K562 (cell line): ENCODE measurements around the gene COX11. TPM values are rescaled to one million over a fixed set of nuclear protein-coding genes. Genes with fewer than 3 reads are reported as not detected.
A peak's percentile ranks its signal among the peaks of the same experiment; 100 is the strongest.

Experiments used
- BCL6 ChIP-seq: fragments of 250-450 bp; sonication (Bioruptor Pico); IDR thresholded peaks from 2 replicates; pipeline ENCODE4 v1.4.0; 2020
- BRD9 ChIP-seq: fragments of 450-650 bp; IDR thresholded peaks from 2 replicates; pipeline ENCODE4 v1.6.1; 2018; ENCODE audit warnings: low read depth; ENCODE audit not compliant: partially characterized antibody
- CBX1 ChIP-seq: sonication (generic); IDR thresholded peaks from 2 replicates; pipeline ENCODE4 v1.6.1; 2016; ENCODE audit warnings: antibody characterized with exemption, low read depth, mild to moderate bottlenecking
- CC2D1A ChIP-seq: fragments of 450-650 bp; IDR thresholded peaks from 2 replicates; pipeline ENCODE4 v1.6.1; 2017; ENCODE audit warnings: mild to moderate bottlenecking
- DLX4 ChIP-seq: fragments of 250-450 bp; sonication (Bioruptor Pico); IDR thresholded peaks from 2 replicates; pipeline ENCODE4 v1.6.1; 2021; ENCODE audit warnings: mild to moderate bottlenecking
- DNMT1 ChIP-seq: fragments of 450-650 bp; IDR thresholded peaks from 2 replicates; pipeline ENCODE4 v1.6.1; 2016; ENCODE audit warnings: antibody characterized with exemption, mild to moderate bottlenecking
- GABPB1 ChIP-seq: sonication (generic); formaldehyde crosslinking; IDR thresholded peaks from 2 replicates; pipeline ENCODE4 v1.8.0; 2022; ENCODE audit warnings: mild to moderate bottlenecking, missing genetic modification reagents
- LEF1 ChIP-seq: fragments of 450-650 bp; IDR thresholded peaks from 2 replicates; pipeline ENCODE4 v1.6.1; 2016; ENCODE audit warnings: mild to moderate bottlenecking
- MXI1 ChIP-seq: IDR thresholded peaks from 2 replicates; pipeline ENCODE4 v1.6.1; 2011; ENCODE audit warnings: low read depth, mild to moderate bottlenecking, improper control_type of control experiment, low read length
- PHF8 ChIP-seq: fragments of 200-600 bp; sonication (generic); IDR thresholded peaks from 2 replicates; pipeline ENCODE4 v1.6.1; 2012; ENCODE audit warnings: mixed run types, mild to moderate bottlenecking, inconsistent platforms, low read length, moderate library complexity, borderline replicate concordance
- POLR2H ChIP-seq: IDR thresholded peaks from 2 replicates; pipeline ENCODE4 v1.6.1; 2016; ENCODE audit warnings: missing genetic modification characterization, low read depth, mild to moderate bottlenecking, control low read depth, missing compliant biosample characterization, moderate library complexity
- RAD51 ChIP-seq: fragments of 450-650 bp; IDR thresholded peaks from 2 replicates; pipeline ENCODE4 v1.7.1; 2016; ENCODE audit warnings: low read depth, mild to moderate bottlenecking, borderline replicate concordance
- RBM22 ChIP-seq: fragments of 200-400 bp; formaldehyde crosslinking; IDR thresholded peaks from 2 replicates; pipeline ENCODE4 v1.6.1; 2018; ENCODE audit warnings: low read length, low read depth; ENCODE audit not compliant: poor library complexity, severe bottlenecking
- SIN3A ChIP-seq, 2 experiments: fragments of 150-350 bp in 1 of 2; IDR thresholded peaks; 2 replicates each; pipeline ENCODE4 v1.6.1; 2011 to 2016; ENCODE audit warnings: borderline replicate concordance in 2 of 2, low read depth in 2 of 2, low read length in 2 of 2, mild to moderate bottlenecking in 2 of 2, moderate library complexity in 2 of 2; ENCODE audit not compliant: control insufficient read depth in 1 of 2
- SREBF1 ChIP-seq: fragments of 150-350 bp; IDR thresholded peaks from 2 replicates; pipeline ENCODE4 v1.6.1; 2014; ENCODE audit warnings: antibody characterized with exemption, low read depth, low read length, borderline replicate concordance
- ZNF134 ChIP-seq: fragments of 250-450 bp; sonication (Bioruptor Pico); conservative IDR thresholded peaks from 2 replicates; pipeline ENCODE4 v1.4.0; 2020
- ZNF589 ChIP-seq: fragments of 200-800 bp; sonication (Bioruptor generic); IDR thresholded peaks from 2 replicates; pipeline ENCODE4 v1.6.1; 2016; ENCODE audit warnings: low read depth, missing genetic modification characterization, missing compliant biosample characterization
- ZNF785 ChIP-seq: fragments of 250-450 bp; sonication (Bioruptor Pico); IDR thresholded peaks from 2 replicates; pipeline ENCODE4 v1.4.0; 2020; ENCODE audit warnings: mild to moderate bottlenecking
- polyA plus RNA-seq, 8 experiments: library from polyadenylated mRNA; depleted of rRNA in 4 of 8; stranded (reverse) in 5 of 8; unstranded in 3 of 8; fragments of >200 nt; fragmentation: Nextera tagmentation in 2 of 8; fragmentation: Illumina TruSeq in 1 of 8; extraction: Ambion mirVana in 2 of 8; extraction: Trizol in 1 of 8; gene quantifications; 2 replicates each; pipeline versions ENCODE4 v1.2.1 to v1.2.3, GENCODE V29; 2011 to 2014; ENCODE audit warnings: inconsistent platforms in 1 of 8, missing spikeins in 1 of 8
- total RNA-seq, 7 experiments: library from RNA; depleted of rRNA in 6 of 7; stranded (reverse); fragments of >200 nt in 6 of 7; fragmentation: Illumina TruSeq in 2 of 7; extraction: Trizol in 2 of 7; gene quantifications; 2 replicates each; pipeline versions ENCODE4 v1.2.1 to v1.2.3, GENCODE V29; 2011 to 2021; ENCODE audit warnings: low replicate concordance in 1 of 7
- TF ChIP-seq, protein P1 (sequence below), 2 experiments: fragments of 450-650 bp in 1 of 2; sonication (generic) in 1 of 2; formaldehyde crosslinking in 1 of 2; IDR thresholded peaks; 2 replicates each; pipeline versions ENCODE4 v1.7.1 to v1.9.0; 2016 to 2022; ENCODE audit warnings: inconsistent platforms in 1 of 2, mild to moderate bottlenecking in 1 of 2, missing genetic modification reagents in 1 of 2

The COX11 gene
- total and polyA plus RNA-seq, 9 of the 15 experiments (the other 6 are each of a cell fraction or from before 2014, with no cell fraction given) = 18.5 to 112 (median 30.7) TPM

- TF ChIP-seq, protein P1, sequence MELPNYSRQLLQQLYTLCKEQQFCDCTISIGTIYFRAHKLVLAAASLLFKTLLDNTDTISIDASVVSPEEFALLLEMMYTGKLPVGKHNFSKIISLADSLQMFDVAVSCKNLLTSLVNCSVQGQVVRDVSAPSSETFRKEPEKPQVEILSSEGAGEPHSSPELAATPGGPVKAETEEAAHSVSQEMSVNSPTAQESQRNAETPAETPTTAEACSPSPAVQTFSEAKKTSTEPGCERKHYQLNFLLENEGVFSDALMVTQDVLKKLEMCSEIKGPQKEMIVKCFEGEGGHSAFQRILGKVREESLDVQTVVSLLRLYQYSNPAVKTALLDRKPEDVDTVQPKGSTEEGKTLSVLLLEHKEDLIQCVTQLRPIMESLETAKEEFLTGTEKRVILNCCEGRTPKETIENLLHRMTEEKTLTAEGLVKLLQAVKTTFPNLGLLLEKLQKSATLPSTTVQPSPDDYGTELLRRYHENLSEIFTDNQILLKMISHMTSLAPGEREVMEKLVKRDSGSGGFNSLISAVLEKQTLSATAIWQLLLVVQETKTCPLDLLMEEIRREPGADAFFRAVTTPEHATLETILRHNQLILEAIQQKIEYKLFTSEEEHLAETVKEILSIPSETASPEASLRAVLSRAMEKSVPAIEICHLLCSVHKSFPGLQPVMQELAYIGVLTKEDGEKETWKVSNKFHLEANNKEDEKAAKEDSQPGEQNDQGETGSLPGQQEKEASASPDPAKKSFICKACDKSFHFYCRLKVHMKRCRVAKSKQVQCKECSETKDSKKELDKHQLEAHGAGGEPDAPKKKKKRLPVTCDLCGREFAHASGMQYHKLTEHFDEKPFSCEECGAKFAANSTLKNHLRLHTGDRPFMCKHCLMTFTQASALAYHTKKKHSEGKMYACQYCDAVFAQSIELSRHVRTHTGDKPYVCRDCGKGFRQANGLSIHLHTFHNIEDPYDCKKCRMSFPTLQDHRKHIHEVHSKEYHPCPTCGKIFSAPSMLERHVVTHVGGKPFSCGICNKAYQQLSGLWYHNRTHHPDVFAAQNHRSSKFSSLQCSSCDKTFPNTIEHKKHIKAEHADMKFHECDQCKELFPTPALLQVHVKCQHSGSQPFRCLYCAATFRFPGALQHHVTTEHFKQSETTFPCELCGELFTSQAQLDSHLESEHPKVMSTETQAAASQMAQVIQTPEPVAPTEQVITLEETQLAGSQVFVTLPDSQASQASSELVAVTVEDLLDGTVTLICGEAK (IDR thresholded peaks at IDR 0.05) = peak; percentile 79
- TF ChIP-seq, protein P1 (CRISPR knock-in tag; IDR thresholded peaks at IDR 0.05) = no peak
- TF ChIP-seq MXI1 = peak; percentile 82; the same call in 1 of the 2 replicates
- TF ChIP-seq PHF8 = peak; percentile 87; the same call in 1 of the 2 replicates
- TF ChIP-seq DLX4 (CRISPR knock-in tag) = no peak
- no peak for TF ChIP-seq BRD9
- TF ChIP-seq ZNF785 (CRISPR knock-in tag) = no peak
- TF ChIP-seq ZNF134 (CRISPR knock-in tag) = no peak
- TF ChIP-seq SIN3A (IDR thresholded peaks at IDR 0.05; ENCODE audit: borderline replicate concordance in 2 of 2, control insufficient read depth in 1 of 2, low read depth in 2 of 2, low read length in 2 of 2) = peak; percentile 79 to 90; a peak in 3 of 4 replicates
- TF ChIP-seq BCL6 (CRISPR knock-in tag) = no peak
- TF ChIP-seq LEF1 = no peak
- TF ChIP-seq DNMT1 = no peak
- TF ChIP-seq ZNF589 (CRISPR knock-in tag) = no peak
- no peak for TF ChIP-seq RAD51
- TF ChIP-seq SREBF1 = no peak
- TF ChIP-seq RBM22 = peak; percentile 47
- peak; percentile 17; the same call in 1 of the 2 replicates for TF ChIP-seq CBX1
- TF ChIP-seq POLR2H (tag) = peak; percentile 54
- peak; percentile 29; the same call in 1 of the 2 replicates for TF ChIP-seq CC2D1A
- 0 out of 2 replicates have a peak, but pooled peaks have one; percentile 32 for TF ChIP-seq GABPB1 (CRISPR knock-in tag)
- TF ChIP-seq, all 486 proteins: peak for 90
These were observed at the start of gene COX11, which contains the start of gene STXBP4 (continued) for GRCh38 chr17:54968262-54968987.
